ENCODE measurements around the gene DTX1. TPM values are rescaled to one million over a fixed set of nuclear protein-coding genes. Genes with fewer than 3 reads are reported as not detected.
A peak's percentile ranks its signal among the peaks of the same experiment; 100 is the strongest.

Gene DTX1
- total RNA-seq, 1 donor from 2014 or later: 10.1 TPM

GRCh38 chr12:113067987-113068935, 11.7 kb downstream of the DTX1 start:
- DNase-seq (ENCODE audit: low spot score) (no peak), ATAC-seq (no peak)
- intact Hi-C loops (cut with DNase I): no loop called here

- intact Hi-C loops (cut with DNase I): no loop called here
- ATAC-seq (no peak), DNase-seq (ENCODE audit: low spot score) (no peak)
These were observed 12.6 kb downstream of the DTX1 start for GRCh38 chr12:113069149-113069548.

- no peak for ATAC-seq
- DNase-seq (ENCODE audit: low spot score): no peak
- intact Hi-C loops (cut with DNase I): no loop called here
These were observed 13.2 kb downstream of the DTX1 start for GRCh38 chr12:113069751-113070116.

- ATAC-seq (peak; percentile 53), DNase-seq (ENCODE audit: low spot score) (no peak)
- intact Hi-C loops (cut with DNase I): no loop called here
These were observed 13.8 kb downstream of the DTX1 start for GRCh38 chr12:113070117-113070906.

GRCh38 chr12:113071135-113072112, 14.9 kb downstream of the DTX1 start:
- intact Hi-C loops (cut with DNase I): no loop called here
- ATAC-seq (peak; percentile 73), DNase-seq (ENCODE audit: low spot score) (no peak)

GRCh38 chr12:113072136-113072535, 15.6 kb downstream of the DTX1 start:
- intact Hi-C loops (cut with DNase I): no loop called here
- DNase-seq (ENCODE audit: low spot score) (no peak), ATAC-seq (peak; percentile 41)

- intact Hi-C loops (cut with DNase I): no loop called here
- ATAC-seq (no peak), DNase-seq (ENCODE audit: low spot score) (no peak)
These were observed 17.1 kb downstream of the DTX1 start for GRCh38 chr12:113073586-113073985.

- ATAC-seq: no peak
- no peak for DNase-seq (ENCODE audit: low spot score)
- intact Hi-C loops (cut with DNase I): no loop called here
These were observed 18.7 kb downstream of the DTX1 start for GRCh38 chr12:113075137-113075683.

- ATAC-seq (no peak), DNase-seq (ENCODE audit: low spot score) (no peak)
- intact Hi-C loops (cut with DNase I): no loop called here
These were observed 20.7 kb downstream of the DTX1 start for GRCh38 chr12:113077057-113077858.

- intact Hi-C loops (cut with DNase I): no loop called here
- no peak for DNase-seq (ENCODE audit: low spot score)
- ATAC-seq: no peak
These were observed 21.3 kb downstream of the DTX1 start for GRCh38 chr12:113077859-113078255.

- no peak for ATAC-seq
- DNase-seq (ENCODE audit: low spot score): no peak
- intact Hi-C loops (cut with DNase I): no loop called here
These were observed 25.3 kb downstream of the DTX1 start for GRCh38 chr12:113081873-113082272.

- ATAC-seq: no peak
- intact Hi-C loops (cut with DNase I): no loop called here
- DNase-seq (ENCODE audit: low spot score): no peak
These were observed 26.1 kb downstream of the DTX1 start for GRCh38 chr12:113082486-113083148.

- intact Hi-C loops (cut with DNase I): no loop called here
- peak; percentile 89 for ATAC-seq
- DNase-seq (ENCODE audit: low spot score): peak; percentile 70
These were observed 27.4 kb downstream of the DTX1 start for GRCh38 chr12:113083863-113084435.

GRCh38 chr12:113086249-113087164, 30.0 kb downstream of the DTX1 start:
- intact Hi-C loops (cut with DNase I): no loop called here
- DNase-seq (ENCODE audit: low spot score) (no peak), ATAC-seq (no peak)

- DNase-seq (ENCODE audit: low spot score) (no peak), ATAC-seq (no peak)
- intact Hi-C loops (cut with DNase I): no loop called here
These were observed 30.7 kb downstream of the DTX1 start for GRCh38 chr12:113087193-113087592.

- intact Hi-C loops (cut with DNase I): no loop called here
- DNase-seq (ENCODE audit: low spot score) (no peak), ATAC-seq (no peak)
These were observed 31.5 kb downstream of the DTX1 start for GRCh38 chr12:113088037-113088436.
